Stimulated activated naive CD8-positive, alpha-beta T cell treated with anti-CD3 and anti-CD28 coated beads, Interleukin-15, Interleukin-2, amounts not matched to agents 100 U/mL and 50 U/mL, for 24 hours (primary cell): ENCODE results near the gene PRAMEF6.
"Not testable (repeated sequence)": the region's sequence is repeated elsewhere in the genome, so short reads cannot be mapped to it uniquely, and the experiment has no call there.

Source experiments
- ATAC-seq: fragments of 150-1000 bp; cut with Tn5 transposase; one replicate; pipeline ENCODE4 v1.10.0; 2021
- DNase-seq: peaks from one replicate; pipeline ENCODE4 v3.0.0; 2021

The PRAMEF6 gene

DNA sequence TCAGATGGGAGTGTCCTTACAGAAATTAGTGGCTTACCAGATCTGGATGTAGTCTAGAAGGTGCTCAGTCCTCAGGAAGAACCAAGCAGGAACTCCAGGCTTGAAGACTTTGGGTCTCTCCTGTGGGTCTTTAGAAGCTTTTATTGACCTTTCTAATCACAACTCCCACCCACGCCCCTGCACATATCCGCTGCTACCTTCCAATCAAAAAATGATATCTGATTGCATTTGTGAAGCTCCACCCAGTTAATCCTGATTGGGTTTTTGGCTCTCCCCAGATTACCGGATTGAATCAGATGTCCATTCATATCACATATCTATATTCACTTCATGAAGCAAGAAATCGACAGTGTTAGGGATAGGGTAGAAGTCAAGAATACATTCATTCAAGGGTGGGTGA, at the start of gene PRAMEF6:
Gene PRAMEF6, minus strand, starts transcription at position 101 of the 400 bp plus-strand sequence. CDS start 5,062 bp downstream, outside the sequence.
- ATAC-seq, DNase-seq: not testable (repeated sequence)

DNA sequence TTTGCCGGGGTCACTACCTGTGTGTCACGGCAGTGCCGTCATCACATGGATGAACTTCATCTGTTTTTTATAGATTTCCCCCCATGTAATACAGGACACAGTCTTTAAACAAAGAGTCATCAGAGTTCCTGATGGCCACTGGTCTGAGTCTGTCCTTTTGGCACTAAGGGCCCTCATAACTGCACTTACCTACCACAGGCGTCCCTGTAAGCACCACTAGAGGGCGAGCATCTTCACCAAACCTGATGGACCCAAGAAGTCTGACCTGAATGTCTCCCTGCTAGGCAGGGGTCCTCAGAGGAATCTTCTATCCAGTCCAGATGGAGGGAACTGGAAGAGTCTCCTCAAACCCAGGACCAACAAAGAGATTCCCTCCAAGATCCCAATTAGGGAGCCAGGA, 23.0 kb downstream of the PRAMEF6 start:
- DNase-seq, ATAC-seq: not testable (repeated sequence)

DNA sequence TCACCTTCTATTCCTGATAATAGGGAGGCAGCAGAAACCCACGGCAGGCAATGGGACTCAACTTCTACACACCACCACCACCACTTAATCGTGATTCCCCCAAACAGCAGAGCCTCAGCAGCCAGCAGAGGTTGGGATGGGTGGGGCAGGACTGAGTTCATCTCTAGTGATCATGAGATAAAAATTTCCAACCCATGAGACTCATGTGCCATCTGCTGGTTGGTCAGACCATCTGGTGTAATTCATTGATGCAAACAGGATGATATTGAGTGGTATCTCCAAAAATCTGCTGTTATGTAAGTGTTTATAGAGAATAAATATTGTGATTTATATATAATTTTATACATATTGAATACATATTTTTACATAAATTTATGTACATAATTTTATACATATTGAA, 25.6 kb downstream of the PRAMEF6 start:
- not testable (repeated sequence) for ATAC-seq, DNase-seq

DNA sequence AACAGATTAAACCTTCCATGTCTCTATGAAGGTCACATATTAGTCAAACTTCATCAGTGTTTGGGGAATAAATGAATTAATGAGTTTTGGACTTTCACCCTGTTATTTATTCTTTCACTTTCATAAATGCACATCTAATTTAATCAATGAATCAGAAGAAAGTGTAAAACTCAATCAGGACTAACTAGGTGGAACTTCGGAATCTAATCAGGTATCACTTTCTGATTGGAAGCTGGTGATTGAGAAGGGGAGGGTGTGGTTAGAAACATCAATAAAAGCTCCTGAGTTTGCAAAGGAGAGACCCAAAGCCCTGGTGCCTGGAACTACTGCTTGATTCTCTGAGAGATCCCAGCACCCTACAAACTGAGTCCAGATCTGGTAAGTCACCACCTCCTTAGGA, 31.1 kb downstream of the PRAMEF6 start, which contains the start of gene PRAMEF7:
Gene PRAMEF7, plus strand, starts transcription at position 301 of the 400 bp plus-strand sequence. CDS start 1,083 bp downstream, outside the sequence.
- not testable (repeated sequence) for ATAC-seq, DNase-seq

DNA sequence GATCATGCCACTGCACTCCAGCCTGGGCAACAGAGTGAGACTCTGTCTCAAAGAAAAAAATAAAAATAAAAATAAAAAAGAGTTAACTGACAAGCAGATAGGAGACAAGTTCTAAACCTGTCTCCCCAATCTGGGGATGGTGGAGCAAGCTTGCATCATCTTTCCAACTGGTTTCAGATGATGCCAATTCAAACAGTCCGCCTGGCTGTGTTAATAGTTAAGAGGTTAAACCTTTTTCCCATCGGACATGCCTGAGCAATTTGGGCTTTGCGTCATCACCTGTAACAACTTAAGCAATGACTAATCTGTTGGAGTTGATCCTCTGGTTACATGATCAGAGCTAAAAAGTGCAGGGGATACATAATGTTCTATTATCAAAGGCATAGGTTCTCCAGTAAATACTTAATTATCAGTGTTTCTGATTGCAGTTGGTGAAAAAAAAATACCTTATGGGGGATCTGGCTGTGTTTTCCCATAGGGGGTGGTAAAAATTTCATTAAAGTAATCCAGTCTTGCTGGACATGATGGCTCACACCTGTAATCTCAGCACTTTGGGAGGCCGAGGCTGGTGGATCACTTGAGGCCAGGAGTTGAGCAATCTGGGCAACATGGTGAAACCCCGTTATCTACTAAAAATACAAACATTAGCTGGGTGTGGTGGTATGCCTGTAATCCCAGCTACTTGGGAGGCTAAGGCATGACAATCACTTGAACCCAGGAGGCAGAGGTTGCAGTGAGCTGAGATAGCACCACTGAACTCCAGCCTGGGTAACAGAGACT, 43.4 kb downstream of the PRAMEF6 start:
- ATAC-seq, DNase-seq: not testable (repeated sequence)

DNA sequence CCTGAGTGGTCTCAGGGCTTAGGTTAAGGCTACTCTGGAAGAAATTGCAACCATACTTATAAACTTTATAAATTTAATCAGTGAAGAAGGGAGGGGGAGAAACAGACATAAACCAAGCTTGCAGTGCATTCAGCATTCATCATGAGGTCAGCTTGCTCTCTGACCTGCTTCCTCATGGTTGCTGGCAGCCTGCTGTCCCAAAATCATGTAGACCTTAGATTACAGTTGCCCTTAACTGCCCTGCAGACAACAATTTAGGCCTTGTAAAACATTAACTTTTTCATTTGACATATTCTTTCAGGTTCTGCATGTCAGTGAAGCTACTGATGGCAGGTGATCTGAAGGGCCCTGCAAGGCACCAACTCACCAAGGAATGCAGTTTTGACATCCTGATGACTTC, 48.2 kb downstream of the PRAMEF6 start:
- ATAC-seq, DNase-seq: not testable (repeated sequence)

DNA sequence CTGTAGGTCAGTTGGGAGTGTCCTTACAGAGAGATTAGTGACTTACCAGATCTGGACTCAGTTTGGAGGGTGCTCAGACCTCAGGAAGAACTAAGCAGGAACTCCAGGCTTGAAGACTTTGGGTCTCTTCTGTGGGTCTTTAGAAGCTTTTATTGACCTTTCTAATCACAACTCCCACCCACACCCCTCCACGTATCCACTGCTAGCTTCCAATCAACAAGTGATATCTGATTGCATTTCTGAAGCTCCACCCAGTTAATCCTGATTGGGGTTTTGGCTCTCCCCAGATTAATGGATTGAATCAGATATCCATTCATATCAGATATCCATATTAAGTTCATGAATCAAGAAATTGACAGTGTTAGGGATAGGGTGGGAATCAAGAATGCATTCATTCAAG, 49.2 kb downstream of the PRAMEF6 start, which contains the start of gene PRAMEF10:
Gene PRAMEF10, minus strand, starts transcription at position 101 of the 400 bp plus-strand sequence. CDS start 2,423 bp downstream, outside the sequence.
- not testable (repeated sequence) for ATAC-seq, DNase-seq
